SK-N-SH (cell line): ENCODE measurements around the gene INPP5A. TPM values are rescaled to one million over a fixed set of nuclear protein-coding genes. Genes with fewer than 3 reads are reported as not detected.

Source experiments
- CTCF ChIA-PET: fragments of 300-600, 350-600 bp; formaldehyde crosslinking; extraction: SDS; loops from one replicate; lab custom pipeline; 2021; lab: Yijun Ruan, JAX
- POLR2A ChIA-PET: fragments of 350-600 bp; sonication (Branson Sonifier 250); formaldehyde crosslinking; extraction: SDS; loops from one replicate; lab custom pipeline; 2020; ENCODE audit warnings: antibody characterized with exemption, inconsistent platforms; lab: Yijun Ruan, JAX
- DNase-seq: peaks from one replicate; pipeline ENCODE4 v3.0.0; 2012
- H2AFZ ChIP-seq: fragments of 200-600 bp; sonication (generic); 2 replicates; pipeline ENCODE4 v1.8.1; 2016; ENCODE audit warnings: antibody characterized with exemption, mild to moderate bottlenecking, low read depth
- H3F3A ChIP-seq: fragments of 200-600 bp; sonication (generic); replicated peaks from 2 replicates; pipeline ENCODE3; 2016; ENCODE audit warnings: antibody characterized with exemption, mild to moderate bottlenecking; ENCODE audit not compliant: insufficient read depth
- H3K27ac ChIP-seq, 2 experiments: fragments of 200-500 bp in 1 of 2; fragments of 200-600 bp in 1 of 2; sonication (Bioruptor generic) in 1 of 2; sonication (generic), shearing (Covaris generic) in 1 of 2; 2 replicates each; pipeline versions ENCODE4 v1.5.1 to v1.6.1; 2014 to 2016; ENCODE audit warnings: low read depth in 2 of 2, inconsistent platforms in 1 of 2, low read length in 1 of 2, mild to moderate bottlenecking in 1 of 2, mixed read lengths in 1 of 2
- H3K27me3 ChIP-seq: fragments of 200-600 bp; sonication (generic), shearing (Covaris generic); 2 replicates; pipeline ENCODE4 v1.6.1; 2016; ENCODE audit warnings: mixed run types; ENCODE audit not compliant: insufficient read depth
- H3K36me3 ChIP-seq, 2 experiments: fragments of 200-500 bp in 1 of 2; fragments of 200-600 bp in 1 of 2; sonication (Bioruptor generic) in 1 of 2; sonication (generic) in 1 of 2; replicated peaks in 1 of 2; 2 replicates each; pipeline versions ENCODE3 to v1.5.1; 2014 to 2016; ENCODE audit warnings: low read length in 1 of 2, mild to moderate bottlenecking in 1 of 2; ENCODE audit not compliant: insufficient read depth in 2 of 2, control insufficient read depth in 1 of 2
- H3K4me1 ChIP-seq, 2 experiments: fragments of 200-500 bp in 1 of 2; fragments of 200-600 bp in 1 of 2; sonication (Bioruptor generic) in 1 of 2; sonication (generic), shearing (Covaris generic) in 1 of 2; 2 replicates each; pipeline versions ENCODE4 v1.5.1 to v1.6.1; 2014 to 2016; ENCODE audit warnings: low read depth in 1 of 2, low read length in 1 of 2, mixed run types in 1 of 2; ENCODE audit not compliant: insufficient read depth in 2 of 2, control insufficient read depth in 1 of 2
- H3K4me2 ChIP-seq: fragments of 200-600 bp; sonication (generic), shearing (Covaris generic); 2 replicates; pipeline ENCODE4 v1.6.1; 2017; ENCODE audit warnings: mixed run types
- H3K4me3 ChIP-seq, 2 experiments: fragments of 200-500 bp in 1 of 2; fragments of 200-600 bp in 1 of 2; sonication (Bioruptor generic) in 1 of 2; sonication (generic), shearing (Covaris generic) in 1 of 2; 2 replicates each; pipeline versions ENCODE4 v1.5.1 to v1.8.1; 2014 to 2016; ENCODE audit warnings: low read depth in 2 of 2, inconsistent platforms in 1 of 2, low read length in 1 of 2, mild to moderate bottlenecking in 1 of 2, mixed read lengths in 1 of 2, moderate library complexity in 1 of 2
- H3K79me2 ChIP-seq: fragments of 200-600 bp; sonication (generic); 2 replicates; pipeline ENCODE4 v1.8.1; 2017; ENCODE audit warnings: mild to moderate bottlenecking; ENCODE audit not compliant: insufficient read depth
- H3K9ac ChIP-seq: fragments of 200-600 bp; sonication (generic); 2 replicates; pipeline ENCODE4 v1.6.1; 2017; ENCODE audit warnings: mixed run types
- H3K9me2 ChIP-seq: fragments of 200-600 bp; sonication (generic); 2 replicates; pipeline ENCODE4 v1.6.1; 2017; ENCODE audit warnings: mixed run types
- H3K9me3 ChIP-seq: fragments of 200-600 bp; sonication (generic); 2 replicates; pipeline ENCODE4 v1.6.1; 2017; ENCODE audit warnings: mixed run types, mild to moderate bottlenecking, moderate library complexity
- H4K20me1 ChIP-seq: fragments of 200-600 bp; sonication (generic); 2 replicates; pipeline ENCODE4 v1.6.1; 2017; ENCODE audit warnings: mild to moderate bottlenecking, mixed run types; ENCODE audit not compliant: insufficient read depth
- EP300 ChIP-seq, 2 experiments: IDR thresholded peaks; 2 replicates each; pipeline versions ENCODE4 v1.4.0 to v1.6.1; 2012; ENCODE audit warnings: borderline replicate concordance in 1 of 2, low read depth in 1 of 2, low read length in 1 of 2
- EZH2phosphoT487 ChIP-seq: fragments of 200-600 bp; sonication (generic); IDR thresholded peaks from 2 replicates; pipeline ENCODE4 v1.6.1; 2017; ENCODE audit warnings: low read depth, mixed run types, mild to moderate bottlenecking, antibody characterized with exemption, moderate library complexity, borderline replicate concordance
- GATA2 ChIP-seq: sonication (generic); formaldehyde crosslinking; IDR thresholded peaks from 2 replicates; pipeline ENCODE4 v1.5.0; 2020; ENCODE audit warnings: mild to moderate bottlenecking, missing genetic modification reagents
- JUND ChIP-seq: IDR thresholded peaks from 2 replicates; pipeline ENCODE4 v1.4.0; 2012
- NRF1 ChIP-seq: IDR thresholded peaks from 2 replicates; pipeline ENCODE4 v1.6.1; 2012; ENCODE audit warnings: low read depth, mild to moderate bottlenecking, low read length
- POLR2AphosphoS5 ChIP-seq: IDR thresholded peaks from 2 replicates; pipeline ENCODE4 v1.6.1; 2012; ENCODE audit warnings: low read depth, low read length
- RAD21 ChIP-seq: IDR thresholded peaks from 2 replicates; pipeline ENCODE4 v1.6.1; 2012; ENCODE audit warnings: mild to moderate bottlenecking, low read length
- RCOR1 ChIP-seq: fragments of 150-350 bp; IDR thresholded peaks from 2 replicates; pipeline ENCODE4 v1.6.1; 2017; ENCODE audit warnings: antibody characterized with exemption, low read length
- RFX5 ChIP-seq: IDR thresholded peaks from 2 replicates; pipeline ENCODE4 v1.6.1; 2012; ENCODE audit warnings: mild to moderate bottlenecking, improper control_type of control experiment, low read length
- RXRA ChIP-seq: IDR thresholded peaks from 2 replicates; pipeline ENCODE4 v1.4.0; 2012; ENCODE audit warnings: low read depth, mild to moderate bottlenecking, borderline replicate concordance
- SIN3A ChIP-seq: IDR thresholded peaks from 2 replicates; pipeline ENCODE4 v1.6.1; 2012; ENCODE audit warnings: low read depth, mild to moderate bottlenecking, low read length, moderate library complexity, borderline replicate concordance
- SMC3 ChIP-seq: IDR thresholded peaks from 2 replicates; pipeline ENCODE4 v1.6.1; 2012; ENCODE audit warnings: low read depth, low read length, improper control_type of control experiment
- TCF12 ChIP-seq: IDR thresholded peaks from 2 replicates; pipeline ENCODE4 v1.4.0; 2012
- WGBS: methylation state at CpG from one replicate; pipeline ENCODE4 v1.1.6; 2017; ENCODE audit warnings: low lambda C conversion rate; 5-methylcytosine and 5-hydroxymethylcytosine counted together
- polyA plus RNA-seq, 3 experiments: library from polyadenylated mRNA; depleted of rRNA; stranded (reverse); fragments of >200 nt; gene quantifications; 2 replicates each; pipeline ENCODE4 v1.2.3, GENCODE V29; 2012
- TF ChIP-seq, protein P1 (sequence below): IDR thresholded peaks from 2 replicates; pipeline ENCODE4; 2012
- TF ChIP-seq, protein P2 (sequence below): IDR thresholded peaks from 2 replicates; pipeline ENCODE4 v1.4.0; 2012; ENCODE audit warnings: low read depth

Gene INPP5A
- polyA plus RNA-seq, 1 of the 3 experiments (the other 2 are of a cell fraction), result 12.0 TPM

DNA sequence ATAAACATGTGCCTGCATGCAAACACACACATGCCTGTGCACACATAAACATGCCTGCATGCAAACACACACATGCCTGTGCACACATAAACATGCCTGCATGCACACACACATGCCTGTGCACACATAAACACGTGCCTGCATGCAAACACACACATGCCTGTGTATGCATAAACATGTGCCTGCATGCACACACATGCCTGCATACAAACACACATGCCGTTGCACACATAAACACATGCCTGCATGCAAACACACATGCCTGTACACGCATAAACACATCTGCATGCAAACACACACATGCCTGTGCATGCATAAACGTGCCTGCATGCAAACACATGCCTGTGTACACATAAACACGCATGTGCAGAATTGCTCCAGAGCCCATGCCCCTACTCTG lies 226.0 kb downstream of the INPP5A start:
- no peaks in the 10 kb centered on the region for H3F3A ChIP-seq
- no peak overlapping the region for H3K4me2 ChIP-seq
- no peaks in the 10 kb centered on the region for H3K9me3 ChIP-seq
- H3K4me1 ChIP-seq, result no peaks in the 10 kb centered on the region; a peak in 1 of 4 replicates
- TF ChIP-seq TCF12 (no peak), POLR2AphosphoS5 (no peak), SMC3 (no peak), NRF1 (no peak), RAD21 (no peak), RFX5 (no peak), RXRA (no peak), RCOR1 (no peak), JUND (no peak), EP300 (IDR thresholded peaks at IDR 0.05; ENCODE audit: borderline replicate concordance in 1 of 2, low read depth in 1 of 2, low read length in 1 of 2) (no peak), GATA2 (CRISPR knock-in tag) (no peak), EZH2phosphoT487 (no peak)
- TF ChIP-seq, protein P1, sequence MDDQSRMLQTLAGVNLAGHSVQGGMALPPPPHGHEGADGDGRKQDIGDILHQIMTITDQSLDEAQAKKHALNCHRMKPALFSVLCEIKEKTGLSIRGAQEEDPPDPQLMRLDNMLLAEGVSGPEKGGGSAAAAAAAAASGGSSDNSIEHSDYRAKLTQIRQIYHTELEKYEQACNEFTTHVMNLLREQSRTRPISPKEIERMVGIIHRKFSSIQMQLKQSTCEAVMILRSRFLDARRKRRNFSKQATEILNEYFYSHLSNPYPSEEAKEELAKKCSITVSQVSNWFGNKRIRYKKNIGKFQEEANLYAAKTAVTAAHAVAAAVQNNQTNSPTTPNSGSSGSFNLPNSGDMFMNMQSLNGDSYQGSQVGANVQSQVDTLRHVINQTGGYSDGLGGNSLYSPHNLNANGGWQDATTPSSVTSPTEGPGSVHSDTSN, result no peak
- TF ChIP-seq, protein P2, sequence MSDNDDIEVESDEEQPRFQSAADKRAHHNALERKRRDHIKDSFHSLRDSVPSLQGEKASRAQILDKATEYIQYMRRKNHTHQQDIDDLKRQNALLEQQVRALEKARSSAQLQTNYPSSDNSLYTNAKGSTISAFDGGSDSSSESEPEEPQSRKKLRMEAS, result no peak
- TF ChIP-seq, all 33 proteins: peak for 0
- H3K4me3 ChIP-seq, result no peak overlapping the region
- 69% methylated on average over 4 of the region's 5 CpGs for WGBS
- CTCF ChIA-PET, result no interaction called here
- no peaks in the 10 kb centered on the region for H3K9me2 ChIP-seq
- H3K27me3 ChIP-seq, result no peaks in the 10 kb centered on the region
- H4K20me1 ChIP-seq, result no peaks in the 10 kb centered on the region
- POLR2A ChIA-PET, result no interaction called here
- no peaks in the 10 kb centered on the region for H3K36me3 ChIP-seq
- no peak overlapping the region for H2AFZ ChIP-seq
- no peak for DNase-seq
- no peak overlapping the region for H3K9ac ChIP-seq
- no peaks in the 10 kb centered on the region for H3K79me2 ChIP-seq
- no peak overlapping the region for H3K27ac ChIP-seq

DNA sequence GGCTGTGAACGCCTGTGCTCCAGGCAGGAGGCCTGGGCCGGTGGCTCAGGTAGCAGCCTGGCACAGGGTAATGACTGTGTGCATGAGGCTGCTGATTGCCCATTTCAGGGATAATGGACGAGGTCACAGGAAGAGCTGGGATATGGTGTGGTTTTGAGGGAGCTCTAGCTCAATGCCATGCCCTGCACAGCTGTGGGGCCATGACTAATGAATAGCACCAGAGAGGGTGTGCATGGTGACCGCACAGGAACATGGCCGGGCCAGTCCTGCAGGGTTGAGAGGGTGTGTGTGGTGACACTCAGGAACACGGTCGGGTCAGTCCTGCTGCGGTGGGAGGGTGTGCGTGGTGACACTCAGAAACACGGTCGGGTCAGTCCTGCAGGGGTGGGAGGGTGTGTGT lies 226.5 kb downstream of the INPP5A start:
- H3K4me1 ChIP-seq, result no peaks in the 10 kb centered on the region; a peak in 1 of 4 replicates
- CTCF ChIA-PET, result no interaction called here

More for the DNA sequence above, 226.5 kb downstream of the INPP5A start:
- Histone ChIP-seq H3K36me3 (no peaks in the 10 kb centered on the region), H2AFZ (no peak overlapping the region), H4K20me1 (no peaks in the 10 kb centered on the region), H3K4me2 (no peak overlapping the region), H3F3A (no peaks in the 10 kb centered on the region), H3K9me2 (no peaks in the 10 kb centered on the region), H3K9me3 (no peaks in the 10 kb centered on the region), H3K4me3 (no peak overlapping the region), H3K79me2 (no peaks in the 10 kb centered on the region), H3K27ac (no peak overlapping the region), H3K9ac (no peak overlapping the region), H3K27me3 (no peaks in the 10 kb centered on the region)
- POLR2A ChIA-PET, result no interaction called here
- DNase-seq, result no peak
- TF ChIP-seq SIN3A (no peak), RXRA (no peak)
- 89% methylated on average over 9 of the region's 11 CpGs for WGBS
